Muscle layer of duodenum (tissue), 2 donors: Measurements from ENCODE around the gene FAM151A.

Experiments used
- H3K27ac ChIP-seq: one replicate; pipeline ENCODE4 v1.7.0; 2013; ENCODE audit warnings: mild to moderate bottlenecking, low read length
- H3K27me3 ChIP-seq: one replicate; pipeline ENCODE4 v1.7.0; 2013; ENCODE audit warnings: low read depth, mild to moderate bottlenecking, control low read depth, low read length
- H3K36me3 ChIP-seq, 2 donors: one replicate each; pipeline ENCODE4 v1.7.0; 2013; ENCODE audit warnings: low read length in 2 of 2, control low read depth in 1 of 2, mild to moderate bottlenecking in 1 of 2; ENCODE audit not compliant: insufficient read depth in 2 of 2, control insufficient read depth in 1 of 2
- H3K4me1 ChIP-seq, 2 donors: one replicate each; pipeline ENCODE4 v1.7.0; 2013; ENCODE audit warnings: low read length in 2 of 2, mild to moderate bottlenecking in 2 of 2, control low read depth in 1 of 2, moderate library complexity in 1 of 2; ENCODE audit not compliant: insufficient read depth in 2 of 2, control insufficient read depth in 1 of 2
- H3K4me3 ChIP-seq, 2 donors: one replicate each; pipeline ENCODE4 v1.7.0; 2013; ENCODE audit warnings: low read length in 2 of 2, low read depth in 1 of 2, mild to moderate bottlenecking in 1 of 2
- H3K9me3 ChIP-seq, 2 donors: one replicate each; pipeline ENCODE4 v1.7.0; 2013; ENCODE audit warnings: low read length in 2 of 2, control low read depth in 1 of 2, mild to moderate bottlenecking in 1 of 2; ENCODE audit not compliant: control insufficient read depth in 1 of 2
- donor health status: healthy.

Gene FAM151A

GRCh38 chr1:54608566-54609230 lies 14.6 kb downstream of the FAM151A start:
- Histone ChIP-seq H3K9me3 (no peaks in the 10 kb centered on the region), H3K36me3 (peaks cover 10 to 27% of the 10 kb centered on the region in 2 donors), H3K4me3 (no peak overlapping the region)

GRCh38 chr1:54607821-54608565 lies 15.3 kb downstream of the FAM151A start:
- Histone ChIP-seq H3K36me3 (peaks cover 10 to 30% of the 10 kb centered on the region in 2 donors), H3K27ac (no peak overlapping the region), H3K9me3 (no peaks in the 10 kb centered on the region), H3K27me3 (no peaks in the 10 kb centered on the region), H3K4me3 (no peak overlapping the region), H3K4me1 (no peaks in the 10 kb centered on the region)

More at GRCh38 chr1:54608566-54609230, 14.6 kb downstream of the FAM151A start:
- H3K4me1 ChIP-seq = no peaks in the 10 kb centered on the region
- H3K27ac ChIP-seq = no peak overlapping the region
- H3K27me3 ChIP-seq = no peaks in the 10 kb centered on the region

GRCh38 chr1:54606990-54607325 lies 16.4 kb downstream of the FAM151A start:
- Histone ChIP-seq H3K27me3 (no peaks in the 10 kb centered on the region), H3K27ac (no peak overlapping the region), H3K36me3 (peaks cover 10 to 35% of the 10 kb centered on the region in 2 donors), H3K9me3 (no peaks in the 10 kb centered on the region), H3K4me3 (no peak overlapping the region), H3K4me1 (no peaks in the 10 kb centered on the region)

- H3K36me3 ChIP-seq = peaks cover 10 to 41% of the 10 kb centered on the region in 2 donors
- H3K27ac ChIP-seq = no peak overlapping the region
- no peaks in the 10 kb centered on the region for H3K27me3 ChIP-seq
- H3K4me1 ChIP-seq = no peaks in the 10 kb centered on the region
- H3K4me3 ChIP-seq = no peak overlapping the region
- no peaks in the 10 kb centered on the region for H3K9me3 ChIP-seq
Measured at GRCh38 chr1:54606096-54606989, 17.0 kb downstream of the FAM151A start.

GRCh38 chr1:54604572-54605370 lies 18.6 kb downstream of the FAM151A start:
- Histone ChIP-seq H3K27ac (no peak overlapping the region), H3K9me3 (no peaks in the 10 kb centered on the region), H3K4me3 (no peak overlapping the region), H3K36me3 (peaks cover 15 to 55% of the 10 kb centered on the region in 2 donors), H3K27me3 (no peaks in the 10 kb centered on the region), H3K4me1 (no peaks in the 10 kb centered on the region)

- H3K4me1 ChIP-seq = no peaks in the 10 kb centered on the region
- no peak overlapping the region for H3K27ac ChIP-seq
- H3K27me3 ChIP-seq = no peaks in the 10 kb centered on the region
- peaks cover 20 to 60% of the 10 kb centered on the region in 2 donors for H3K36me3 ChIP-seq
- no peaks in the 10 kb centered on the region for H3K9me3 ChIP-seq
- no peak overlapping the region for H3K4me3 ChIP-seq
Measured at GRCh38 chr1:54604051-54604450, 19.3 kb downstream of the FAM151A start.

- H3K27ac ChIP-seq = no peak overlapping the region
- no peak overlapping the region for H3K4me3 ChIP-seq
- H3K4me1 ChIP-seq = no peaks in the 10 kb centered on the region
- H3K27me3 ChIP-seq = no peaks in the 10 kb centered on the region
- peaks cover 19 to 59% of the 10 kb centered on the region in 2 donors for H3K36me3 ChIP-seq
- no peaks in the 10 kb centered on the region for H3K9me3 ChIP-seq
Measured at GRCh38 chr1:54603241-54603640, 20.1 kb downstream of the FAM151A start.

- H3K36me3 ChIP-seq = peaks cover 20 to 60% of the 10 kb centered on the region in 2 donors
- H3K9me3 ChIP-seq = no peaks in the 10 kb centered on the region
- H3K4me1 ChIP-seq = no peaks in the 10 kb centered on the region
- H3K4me3 ChIP-seq = no peak overlapping the region
- no peak overlapping the region for H3K27ac ChIP-seq
- H3K27me3 ChIP-seq = no peaks in the 10 kb centered on the region
Measured at GRCh38 chr1:54602554-54602953, 20.8 kb downstream of the FAM151A start.

GRCh38 chr1:54601730-54602129 lies 21.6 kb downstream of the FAM151A start:
- Histone ChIP-seq H3K36me3 (peaks cover 20 to 62% of the 10 kb centered on the region in 2 donors), H3K9me3 (no peaks in the 10 kb centered on the region), H3K4me1 (no peaks in the 10 kb centered on the region), H3K4me3 (no peak overlapping the region), H3K27me3 (no peaks in the 10 kb centered on the region), H3K27ac (no peak overlapping the region)

GRCh38 chr1:54600947-54601721 lies 22.2 kb downstream of the FAM151A start:
- peaks cover 20 to 66% of the 10 kb centered on the region in 2 donors for H3K36me3 ChIP-seq
- H3K4me3 ChIP-seq = no peak overlapping the region

More at GRCh38 chr1:54600947-54601721, 22.2 kb downstream of the FAM151A start:
- Histone ChIP-seq H3K4me1 (no peaks in the 10 kb centered on the region), H3K27me3 (no peaks in the 10 kb centered on the region), H3K27ac (no peak overlapping the region), H3K9me3 (no peaks in the 10 kb centered on the region)
